ENCODE results near the gene MAGEH1.
A peak's percentile ranks its signal among the peaks of the same experiment; 100 is the strongest.
"Not testable (repeated sequence)": the region's sequence is repeated elsewhere in the genome, so short reads cannot be mapped to it uniquely, and the experiment has no call there.

Gene MAGEH1

GRCh38 chrX:55451990-55452832, at the start of gene MAGEH1:
TSS of gene MAGEH1 (plus strand) at chrX:55452127. CDS start at chrX:55452375, 248 bp downstream.
- DNase-seq = peak; percentile 83 to 86

- peak in 1 of 2 donors; percentile 39 for DNase-seq
Observed at GRCh38 chrX:55427079-55427478, 24.8 kb upstream of the MAGEH1 start.

- DNase-seq = not testable (repeated sequence)
Observed at GRCh38 chrX:55443468-55443867, 8.5 kb upstream of the MAGEH1 start.

GRCh38 chrX:55450259-55450658, 1.7 kb upstream of the MAGEH1 start:
- no peak for DNase-seq

GRCh38 chrX:55451141-55451540, 786 bp upstream of the MAGEH1 start:
- no peak for DNase-seq

GRCh38 chrX:55451626-55451989, 319 bp upstream of the MAGEH1 start:
- no peak for DNase-seq

GRCh38 chrX:55452833-55453124, 852 bp downstream of the MAGEH1 start:
- no peak for DNase-seq

GRCh38 chrX:55455708-55456107, 3.8 kb downstream of the MAGEH1 start:
- not testable (repeated sequence) for DNase-seq

GRCh38 chrX:55459426-55459825, 7.5 kb downstream of the MAGEH1 start:
- DNase-seq = not testable (repeated sequence)

- not testable (repeated sequence) for DNase-seq
Observed at GRCh38 chrX:55459926-55460325, 8.0 kb downstream of the MAGEH1 start.

GRCh38 chrX:55464050-55464449, 12.1 kb downstream of the MAGEH1 start:
- DNase-seq = not testable (repeated sequence)

GRCh38 chrX:55465108-55465507, 13.2 kb downstream of the MAGEH1 start:
- not testable (repeated sequence) for DNase-seq

GRCh38 chrX:55465791-55466190, 13.9 kb downstream of the MAGEH1 start:
- not testable (repeated sequence) for DNase-seq

- not testable (repeated sequence) for DNase-seq
Observed at GRCh38 chrX:55479956-55480355, 28.0 kb downstream of the MAGEH1 start.

GRCh38 chrX:55480390-55481062, 28.6 kb downstream of the MAGEH1 start:
- DNase-seq = no peak

GRCh38 chrX:55484948-55485347, 33.0 kb downstream of the MAGEH1 start:
- DNase-seq = no peak

- no peak for DNase-seq
Observed at GRCh38 chrX:55486736-55487135, 34.8 kb downstream of the MAGEH1 start.

- no peak for DNase-seq
Observed at GRCh38 chrX:55487143-55487542, 35.2 kb downstream of the MAGEH1 start.

GRCh38 chrX:55488006-55488592, 36.2 kb downstream of the MAGEH1 start:
- DNase-seq = no peak

- DNase-seq = peak; percentile 62 to 72
Observed at GRCh38 chrX:55488593-55489313, 36.8 kb downstream of the MAGEH1 start.

GRCh38 chrX:55489314-55490009, 37.5 kb downstream of the MAGEH1 start, which contains the start of gene USP51:
TSS of gene USP51 (minus strand) at chrX:55489848. CDS start at chrX:55488939, 909 bp downstream.
- DNase-seq = peak; percentile 7 to 41

GRCh38 chrX:55490121-55490520, 38.2 kb downstream of the MAGEH1 start:
- DNase-seq = no peak
